HEK293T (cell line): ENCODE data around the gene SH3PXD2A.

ENCODE experiments used
- CTCF ChIA-PET: fragments of 350-600 bp; formaldehyde crosslinking; extraction: SDS; loops from one replicate; lab custom pipeline; 2021; ENCODE audit warnings: antibody characterized with exemption, inconsistent platforms; lab: Yijun Ruan, JAX
- POLR2A ChIA-PET: fragments of 350-600 bp; formaldehyde crosslinking; extraction: SDS; loops from one replicate; lab custom pipeline; 2020; ENCODE audit warnings: antibody characterized with exemption, inconsistent platforms; lab: Yijun Ruan, JAX
- DNase-seq: peaks from one replicate; pipeline ENCODE4 v3.0.0; 2012; ENCODE audit warnings: mixed read lengths; ENCODE audit errors: extremely low spot score
- ARNT ChIP-seq: fragments of 450-650 bp; IDR thresholded peaks from 2 replicates; pipeline ENCODE4 v1.6.1; 2017; ENCODE audit warnings: mild to moderate bottlenecking
- BHLHE40 ChIP-seq: fragments of 450-650 bp; IDR thresholded peaks from 2 replicates; pipeline ENCODE4 v1.6.1; 2016; ENCODE audit warnings: mild to moderate bottlenecking, moderate library complexity, borderline replicate concordance
- CTBP1 ChIP-seq: fragments of 450-650 bp; IDR thresholded peaks from 2 replicates; pipeline ENCODE4 v1.6.1; 2016; ENCODE audit warnings: borderline replicate concordance
- ELF4 ChIP-seq: fragments of 450-650 bp; IDR thresholded peaks from 2 replicates; pipeline ENCODE4 v1.6.1; 2017; ENCODE audit warnings: antibody characterized with exemption
- FOXA1 ChIP-seq: fragments of 450-650 bp; IDR thresholded peaks from 2 replicates; pipeline ENCODE4 v1.6.1; 2016; ENCODE audit warnings: mild to moderate bottlenecking
- FOXK2 ChIP-seq: fragments of 450-650 bp; IDR thresholded peaks from 2 replicates; pipeline ENCODE4 v1.6.1; 2016; ENCODE audit warnings: mild to moderate bottlenecking
- FOXM1 ChIP-seq: fragments of 450-650 bp; IDR thresholded peaks from 2 replicates; pipeline ENCODE4 v1.6.1; 2017; ENCODE audit warnings: mild to moderate bottlenecking, borderline replicate concordance
- HDGF ChIP-seq: fragments of 450-650 bp; IDR thresholded peaks from 2 replicates; pipeline ENCODE4 v1.6.1; 2017; ENCODE audit warnings: antibody characterized with exemption, borderline replicate concordance
- L3MBTL2 ChIP-seq: fragments of 450-650 bp; conservative IDR thresholded peaks from 2 replicates; pipeline ENCODE4 v1.6.1; 2016; ENCODE audit warnings: mild to moderate bottlenecking
- LEF1 ChIP-seq: fragments of 450-650 bp; IDR thresholded peaks from 2 replicates; pipeline ENCODE4 v1.6.1; 2017; ENCODE audit warnings: mild to moderate bottlenecking, borderline replicate concordance
- NFRKB ChIP-seq: fragments of 450-650 bp; IDR thresholded peaks from 2 replicates; pipeline ENCODE4 v1.6.1; 2016; ENCODE audit warnings: mild to moderate bottlenecking, moderate library complexity
- SP1 ChIP-seq: fragments of 450-650 bp; IDR thresholded peaks from 2 replicates; pipeline ENCODE4 v1.6.1; 2017
- SUZ12 ChIP-seq: fragments of 450-650 bp; IDR thresholded peaks from 2 replicates; pipeline ENCODE4 v1.6.1; 2016; ENCODE audit warnings: mild to moderate bottlenecking
- TARDBP ChIP-seq: fragments of 450-650 bp; IDR thresholded peaks from 2 replicates; pipeline ENCODE4 v1.6.1; 2016
- ZNF384 ChIP-seq: fragments of 450-650 bp; IDR thresholded peaks from 2 replicates; pipeline ENCODE4 v1.6.1; 2016
- TF ChIP-seq, protein P1 (sequence below): fragments of 450-650 bp; IDR thresholded peaks from 2 replicates; pipeline ENCODE4 v1.6.1; 2016

Gene SH3PXD2A

GRCh38 chr10:103859161-103860086, 4.0 kb upstream of the SH3PXD2A start:
- CTCF ChIA-PET: interaction anchor here (0.9 kb wide), 1 partner anchor 153 kb away, joined by 3 read pairs; no protein-coding TSS in a partner anchor
- peak; percentile 67 for DNase-seq

GRCh38 chr10:103858360-103858759, 3.0 kb upstream of the SH3PXD2A start:
- ChIA-PET POLR2A (no interaction called here), CTCF (interaction anchor here (0.6 to 0.9 kb wide), 3 partner anchors 31 to 152 kb away, joined by 3 read pairs; no protein-coding TSS in a partner anchor)
- TF ChIP-seq SP1 (no peak), FOXM1 (no peak), HDGF (no peak), LEF1 (no peak), TARDBP (no peak), ARNT (no peak), CTBP1 (no peak), FOXK2 (no peak), BHLHE40 (no peak), ELF4 (no peak)
- TF ChIP-seq, protein P1, sequence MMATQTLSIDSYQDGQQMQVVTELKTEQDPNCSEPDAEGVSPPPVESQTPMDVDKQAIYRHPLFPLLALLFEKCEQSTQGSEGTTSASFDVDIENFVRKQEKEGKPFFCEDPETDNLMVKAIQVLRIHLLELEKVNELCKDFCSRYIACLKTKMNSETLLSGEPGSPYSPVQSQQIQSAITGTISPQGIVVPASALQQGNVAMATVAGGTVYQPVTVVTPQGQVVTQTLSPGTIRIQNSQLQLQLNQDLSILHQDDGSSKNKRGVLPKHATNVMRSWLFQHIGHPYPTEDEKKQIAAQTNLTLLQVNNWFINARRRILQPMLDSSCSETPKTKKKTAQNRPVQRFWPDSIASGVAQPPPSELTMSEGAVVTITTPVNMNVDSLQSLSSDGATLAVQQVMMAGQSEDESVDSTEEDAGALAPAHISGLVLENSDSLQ: no peak
- no peak for DNase-seq

More at GRCh38 chr10:103859161-103860086, 4.0 kb upstream of the SH3PXD2A start:
- no peak for TF ChIP-seq ZNF384
- POLR2A ChIA-PET: no interaction called here

DNA sequence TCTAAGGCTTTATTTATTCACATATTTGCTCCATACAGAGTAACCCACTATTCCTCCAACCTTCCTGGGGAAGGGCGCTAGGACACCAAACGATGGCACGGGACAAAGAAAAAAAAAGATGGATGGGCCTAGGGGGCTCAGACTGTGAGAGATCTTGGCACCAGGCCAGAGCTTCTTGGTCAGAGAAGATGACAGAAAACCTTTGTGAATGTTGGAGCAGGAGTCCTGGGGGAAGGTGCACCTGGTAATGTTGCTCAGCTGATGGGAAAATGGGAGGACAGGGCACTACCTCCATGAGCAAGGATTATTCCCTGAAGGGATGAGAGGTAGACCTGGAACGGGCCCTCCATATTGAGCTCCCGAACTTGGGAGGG, 1.4 kb upstream of the SH3PXD2A start:
- ChIA-PET CTCF (interaction anchor here (1.9 kb wide), 1 partner anchor 143 kb away, joined by 7 read pairs; no protein-coding TSS in a partner anchor), POLR2A (no interaction called here)
- DNase-seq: no peak
- TF ChIP-seq FOXA1: no peak
- TF ChIP-seq SUZ12: no peak
- no peak for TF ChIP-seq BHLHE40
- no peak for TF ChIP-seq LEF1
- TF ChIP-seq, protein P1: no peak
- no peak for TF ChIP-seq NFRKB
- no peak for TF ChIP-seq L3MBTL2
- TF ChIP-seq TARDBP: no peak
- no peak for TF ChIP-seq HDGF
- TF ChIP-seq FOXM1: no peak
- no peak for TF ChIP-seq ZNF384
- TF ChIP-seq CTBP1: no peak
- no peak for TF ChIP-seq FOXK2

DNA sequence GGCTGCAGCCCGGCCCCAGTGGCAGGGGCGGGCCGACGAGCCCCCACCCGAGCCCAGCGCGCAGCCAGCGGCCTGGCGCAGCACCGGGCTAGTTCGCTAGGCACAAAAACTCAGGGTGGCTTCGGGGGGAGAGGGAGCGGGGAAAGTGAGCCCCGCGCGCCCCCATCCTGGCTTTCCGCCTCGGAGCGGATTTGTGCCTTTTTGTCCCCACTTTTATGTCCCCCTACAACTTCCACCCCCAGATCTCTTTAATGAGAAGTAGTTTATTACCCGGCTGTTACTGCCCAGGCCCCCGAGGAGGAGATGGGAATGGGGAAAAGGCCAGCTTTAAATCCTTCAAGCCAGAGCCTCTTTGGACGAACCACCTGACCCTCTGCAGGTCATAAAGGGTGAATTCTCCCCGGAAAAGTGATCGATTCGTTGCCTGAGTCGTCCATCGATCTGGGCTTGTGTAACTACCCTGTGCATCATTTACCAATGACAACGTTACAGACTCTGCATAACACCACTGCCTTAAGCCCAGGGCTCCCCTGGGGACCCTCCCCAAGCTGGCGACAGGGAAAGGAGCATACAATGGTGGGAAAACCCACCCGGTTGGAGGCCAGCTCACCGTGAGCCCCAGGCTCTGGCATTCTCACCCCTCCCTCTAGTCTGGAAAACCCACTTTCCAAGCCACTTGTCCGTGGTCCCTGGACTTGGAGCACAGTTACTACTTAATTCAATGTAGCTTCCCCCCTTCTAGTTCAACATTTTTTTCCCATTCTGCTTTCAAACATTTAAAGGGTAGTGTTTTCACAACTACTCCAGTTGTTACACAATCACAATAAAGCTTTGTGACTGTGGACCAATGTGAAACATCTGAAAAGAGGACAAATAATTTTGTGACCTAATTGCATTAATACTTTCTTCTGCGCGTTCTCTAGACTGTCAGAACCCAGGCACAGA, 748 bp upstream of the SH3PXD2A start:
- ChIA-PET CTCF (interaction anchor here (1.9 kb wide), 1 partner anchor 142 kb away, joined by 7 read pairs; no protein-coding TSS in a partner anchor), POLR2A (interaction anchor here (0.9 kb wide), 1 partner anchor 136 kb away, joined by 3 read pairs; no protein-coding TSS in a partner anchor)
- no peak for DNase-seq
- TF ChIP-seq ZNF384 (no peak), FOXM1 (no peak), FOXK2 (no peak), L3MBTL2 (no peak), BHLHE40 (no peak), CTBP1 (no peak), HDGF (no peak), SUZ12 (no peak), ELF4 (no peak), TARDBP (no peak), LEF1 (no peak)
- TF ChIP-seq, protein P1: no peak

DNA sequence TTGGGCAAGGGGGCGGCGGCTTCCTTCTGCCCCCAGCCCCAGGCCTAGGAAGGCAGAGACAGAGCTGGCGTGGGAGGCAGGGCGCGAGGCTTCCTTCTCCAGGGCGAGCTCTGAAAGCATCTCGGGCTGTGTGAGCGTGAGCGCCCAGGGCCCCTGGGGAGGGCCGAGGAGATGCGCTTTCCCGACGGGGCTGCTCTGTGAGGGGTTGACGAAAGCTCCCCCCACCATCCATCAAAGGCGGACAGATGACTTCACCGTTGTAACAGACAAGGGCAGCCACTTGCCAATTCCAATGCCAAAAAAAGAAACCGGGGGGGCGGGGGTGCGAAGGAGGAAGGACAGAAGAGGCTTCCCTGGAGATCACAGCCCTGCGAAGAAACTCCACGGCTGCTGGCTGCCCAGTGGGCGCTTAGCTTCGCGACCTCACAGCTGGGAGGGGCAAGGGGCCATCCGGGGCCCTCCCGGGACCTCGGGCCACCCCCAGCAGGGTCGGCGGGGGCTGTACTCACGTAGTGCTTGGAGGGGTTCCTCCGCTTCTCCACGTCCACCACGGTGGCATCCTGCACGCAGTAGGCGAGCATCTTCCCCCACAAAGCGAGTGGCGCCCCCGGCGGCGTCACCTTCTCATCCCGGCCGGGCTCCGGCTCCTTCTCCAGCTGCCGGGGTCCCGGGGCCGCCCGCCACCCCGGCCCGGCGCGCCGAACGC, 537 bp downstream of the SH3PXD2A start:
- TF ChIP-seq, protein P1: peak; percentile 41
- no peak for TF ChIP-seq TARDBP
- DNase-seq: peak; percentile 53
- ChIA-PET POLR2A (interaction anchor here (0.8 to 1.0 kb wide), 2 partner anchors 12 to 142 kb away, joined by 3 read pairs; no protein-coding TSS in a partner anchor), CTCF (interaction anchor here (0.6 to 1.1 kb wide), 3 partner anchors 136 to 144 kb away, joined by 3 to 6 read pairs (median 3); no protein-coding TSS in a partner anchor)
